HG03571 (cell line): Measurements from ENCODE around the gene NAA20.
"Not testable (repeated sequence)": the region's sequence is repeated elsewhere in the genome, so short reads cannot be mapped to it uniquely, and the experiment has no call there.

ENCODE experiments used
- ATAC-seq: cut with Tn5 transposase; IDR thresholded peaks from one replicate; pipeline ENCODE4 v1.9.1; 2021; ENCODE audit not compliant: unreplicated experiment

NAA20 gene

GRCh38 chr20:19991308-19991707, 25.9 kb upstream of the NAA20 start:
- ATAC-seq: no peak

DNA sequence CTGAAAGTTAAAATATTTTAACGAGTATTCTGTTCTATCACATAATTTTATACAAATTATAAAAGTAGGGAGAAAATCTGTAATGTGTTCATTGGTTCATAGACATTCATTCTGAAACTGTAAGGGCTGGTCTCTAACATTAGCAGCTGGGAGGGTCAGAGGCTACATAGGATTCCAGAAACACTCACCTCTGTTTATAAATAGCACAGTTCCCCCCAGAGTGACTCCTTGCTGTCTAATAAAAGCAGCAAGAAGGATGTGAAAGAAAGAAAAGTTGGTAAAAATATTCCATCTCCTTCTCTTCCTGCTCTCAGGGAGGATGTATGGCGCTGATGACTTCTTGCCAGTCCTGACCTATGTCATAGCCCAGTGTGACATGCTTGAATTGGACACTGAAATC, 25.3 kb upstream of the NAA20 start:
- no peak for ATAC-seq

- no peak for ATAC-seq
Measured at GRCh38 chr20:19992996-19993908, 23.9 kb upstream of the NAA20 start.

- ATAC-seq: no peak
Measured at GRCh38 chr20:19993958-19994669, 23.0 kb upstream of the NAA20 start.

- no peak for ATAC-seq
Measured at GRCh38 chr20:19995220-19995863, 21.8 kb upstream of the NAA20 start.

GRCh38 chr20:19996222-19996621, 20.9 kb upstream of the NAA20 start:
- no peak for ATAC-seq

DNA sequence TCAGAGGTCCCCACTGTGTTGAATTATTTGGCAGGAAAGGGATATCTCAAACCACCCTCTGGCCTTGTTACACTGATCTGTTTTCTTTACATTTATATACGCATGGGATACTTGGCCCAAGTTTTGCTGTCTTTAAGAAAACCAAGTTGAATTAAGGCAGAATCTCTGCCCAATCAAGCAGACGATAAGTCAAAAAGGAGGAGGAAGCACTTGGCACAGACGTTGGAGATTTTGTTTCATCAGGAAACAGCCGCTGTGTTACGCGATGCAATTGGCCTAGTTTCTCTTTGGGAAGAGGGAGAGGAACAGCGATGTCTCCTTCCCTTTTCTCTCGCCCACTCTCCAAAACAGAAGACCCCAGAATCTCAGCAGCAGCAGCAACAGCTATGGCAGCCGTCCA, 20.2 kb upstream of the NAA20 start:
- no peak for ATAC-seq

DNA sequence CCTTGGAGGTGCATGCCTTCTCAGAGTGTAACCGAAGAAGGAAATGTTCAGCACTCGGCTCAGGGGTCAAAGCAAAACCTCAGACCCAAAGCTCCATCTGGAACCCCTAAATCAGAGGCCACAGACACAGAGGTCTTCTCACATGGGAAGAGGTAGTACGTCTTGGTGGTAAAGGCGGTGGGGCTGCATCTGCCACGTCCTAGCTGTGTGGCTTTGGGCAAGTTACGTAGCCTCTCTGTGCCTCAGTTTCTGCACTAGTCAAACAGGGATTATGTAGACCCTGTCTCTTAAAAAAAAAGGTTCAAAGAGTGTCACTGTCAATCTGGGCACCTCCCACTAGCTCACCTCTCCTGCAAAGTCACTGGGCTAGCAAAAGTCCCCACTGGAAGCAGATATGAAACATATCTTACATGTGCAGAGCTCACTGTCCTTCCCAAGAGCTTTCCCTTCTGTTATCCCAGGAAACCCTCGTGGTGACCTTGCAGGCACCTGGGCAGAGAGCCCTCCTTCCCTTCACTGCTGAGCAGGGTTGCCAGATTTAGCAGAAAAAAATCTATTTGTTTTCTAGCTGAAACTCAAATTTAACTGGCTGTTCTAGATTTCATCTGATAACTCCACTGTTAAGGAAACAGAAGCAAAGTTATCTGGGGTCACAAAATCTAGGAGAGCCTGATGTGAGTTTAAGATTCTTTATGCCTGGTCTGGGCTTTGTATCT, 18.0 kb upstream of the NAA20 start:
- ATAC-seq: no peak

DNA sequence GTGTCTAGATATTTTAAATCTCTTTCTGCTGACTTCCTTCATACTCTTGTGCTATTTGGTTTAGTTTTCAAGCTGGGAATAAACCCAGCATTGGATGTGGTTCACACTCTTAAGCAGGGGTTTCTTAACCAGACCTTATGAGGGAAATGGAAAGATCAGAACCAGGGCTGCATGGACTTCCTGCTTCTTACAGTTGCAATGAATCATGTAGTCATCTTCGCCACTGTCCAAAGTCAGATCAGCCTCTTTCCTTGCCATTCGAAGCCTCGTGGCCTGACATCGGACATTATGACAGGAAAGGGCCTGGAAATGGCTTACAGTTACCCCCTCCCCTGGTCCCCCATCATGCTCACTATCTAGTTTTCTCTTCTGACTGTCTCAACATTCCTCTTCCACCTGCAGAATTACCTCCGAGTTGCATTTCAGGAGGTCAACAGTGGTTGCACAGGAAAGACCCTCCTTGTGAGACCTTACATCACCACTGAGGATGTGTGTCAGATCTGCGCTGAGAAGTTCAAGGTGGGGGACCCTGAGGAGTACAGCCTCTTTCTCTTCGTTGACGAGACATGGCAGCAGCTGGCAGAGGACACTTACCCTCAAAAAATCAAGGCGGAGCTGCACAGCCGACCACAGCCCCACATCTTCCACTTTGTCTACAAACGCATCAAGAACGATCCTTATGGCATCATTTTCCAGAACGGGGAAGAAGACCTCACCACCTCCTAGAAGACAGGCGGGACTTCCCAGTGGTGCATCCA, 16.8 kb upstream of the NAA20 start:
- ATAC-seq: no peak

DNA sequence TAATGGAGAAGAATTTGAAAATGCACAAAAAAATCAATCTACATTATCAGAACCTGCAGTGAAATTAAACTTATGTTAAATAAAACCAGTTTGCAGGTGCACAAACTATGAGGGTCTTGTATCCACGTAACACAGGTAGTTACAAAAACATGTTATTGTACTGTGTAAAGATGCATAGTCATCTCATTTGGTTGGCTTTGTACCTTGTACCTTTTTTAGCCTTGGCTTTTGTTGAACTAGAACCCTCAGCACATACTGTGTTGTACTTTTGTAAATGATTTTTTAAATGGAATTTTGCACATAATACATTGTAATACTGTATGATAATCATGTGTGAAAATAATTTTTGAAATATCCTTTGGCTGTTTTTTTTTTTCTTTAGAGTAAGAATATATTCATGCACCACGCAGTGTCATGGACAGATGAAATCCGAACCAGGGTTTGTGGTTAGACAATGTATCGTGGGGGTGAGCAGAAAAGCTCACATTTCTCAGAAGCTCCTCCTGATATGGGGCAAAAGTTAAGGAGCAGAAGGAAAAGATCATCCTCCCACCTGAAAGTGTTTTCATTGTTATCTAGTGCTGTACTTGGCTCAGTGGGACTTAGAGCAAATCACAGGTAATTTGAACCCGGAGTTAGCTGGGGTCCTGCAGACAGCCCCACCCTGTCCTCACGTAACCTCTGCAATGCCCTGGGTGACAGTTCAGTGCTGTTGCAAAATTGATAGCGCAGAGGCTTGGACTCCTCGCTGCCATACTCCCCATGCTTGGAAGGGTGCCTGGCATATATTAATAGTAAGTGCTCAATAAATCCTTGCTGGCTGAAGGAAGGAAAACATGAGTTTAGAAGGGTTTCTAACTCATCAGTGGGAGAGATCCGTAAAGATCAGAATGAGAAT, 14.8 kb upstream of the NAA20 start:
- ATAC-seq: no peak

GRCh38 chr20:20003031-20003954, 13.9 kb upstream of the NAA20 start:
- no peak for ATAC-seq

GRCh38 chr20:20003955-20004322, 13.2 kb upstream of the NAA20 start:
- ATAC-seq: not testable (repeated sequence)

DNA sequence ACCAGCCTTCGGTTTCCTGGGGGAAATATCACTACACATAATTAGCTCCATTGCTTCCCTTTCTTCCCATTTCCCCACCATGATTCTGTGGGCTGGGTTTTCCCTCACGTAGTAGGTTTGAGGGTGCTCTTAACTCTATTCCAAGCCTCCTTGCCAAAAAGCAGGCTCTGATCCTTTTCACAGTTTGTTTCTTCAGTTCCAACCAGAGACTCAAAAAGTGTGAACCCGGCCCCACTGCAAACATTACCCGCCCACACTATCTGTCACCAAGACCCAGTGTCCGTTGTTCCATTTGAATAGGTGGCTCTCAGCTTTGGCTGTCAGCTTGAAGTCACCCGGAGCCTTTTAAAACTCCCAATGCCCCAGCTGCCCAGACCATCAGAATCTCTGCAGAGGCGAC, 11.8 kb upstream of the NAA20 start:
- ATAC-seq: no peak

- no peak for ATAC-seq
Measured at GRCh38 chr20:20009784-20010253, 7.3 kb upstream of the NAA20 start.

DNA sequence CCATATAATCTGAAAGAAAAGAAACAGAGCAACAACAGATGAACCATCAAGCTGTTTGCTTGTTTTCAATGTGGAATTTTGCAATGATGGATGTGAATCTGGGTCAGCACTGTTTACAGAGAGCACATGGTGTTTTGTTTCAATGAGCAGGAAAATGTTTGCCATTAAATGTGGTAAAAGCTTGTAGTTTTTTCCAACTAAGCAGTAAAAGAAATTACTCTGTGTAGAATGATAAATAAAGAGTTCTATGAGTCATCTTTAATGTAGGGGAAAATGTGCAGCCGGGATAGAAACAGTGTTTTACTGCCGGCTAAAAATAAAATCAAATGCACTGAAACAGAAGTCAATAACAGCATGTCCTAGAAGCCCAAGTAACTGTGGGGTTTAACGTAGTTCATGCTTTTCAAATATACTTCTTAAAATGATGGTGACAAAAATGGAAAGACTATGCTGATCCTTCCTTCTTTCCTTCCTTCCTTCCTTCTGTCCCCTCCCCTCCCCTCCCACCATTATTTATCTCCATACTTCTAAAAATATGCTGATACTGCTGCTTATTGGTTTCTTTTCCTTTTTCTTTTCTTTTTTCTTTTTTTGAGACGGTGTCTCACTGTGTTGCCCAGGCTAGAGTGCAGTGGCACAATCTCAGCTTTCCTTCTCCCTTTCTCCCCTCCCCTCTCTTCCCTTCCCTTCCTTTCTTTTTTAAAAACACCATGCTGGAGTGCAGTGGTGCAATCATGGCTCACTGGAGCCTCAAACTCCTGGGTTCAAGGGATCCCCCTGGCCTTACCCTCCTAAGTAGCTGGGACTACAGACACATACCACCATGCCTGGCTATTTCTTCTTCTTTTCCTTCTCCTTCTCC, 6.3 kb upstream of the NAA20 start:
- no peak for ATAC-seq

GRCh38 chr20:20012541-20012940, 4.6 kb upstream of the NAA20 start:
- ATAC-seq: no peak

GRCh38 chr20:20014659-20015058, 2.5 kb upstream of the NAA20 start:
- ATAC-seq: no peak
